Upper lobe of right lung (tissue), 1 donor: ENCODE measurements around the gene OR56A5. TPM values are rescaled to one million over a fixed set of nuclear protein-coding genes. Genes with fewer than 3 reads are reported as not detected.

ENCODE experiments used
- ATAC-seq: fragments of 200-7000 bp; cut with Tn5 transposase; one replicate; pipeline ENCODE4 v1.9.1; 2020; ENCODE audit warnings: mild to moderate bottlenecking, moderate library complexity
- DNase-seq: peaks from one replicate; pipeline ENCODE4 v3.0.0-alpha.2; 2020
- H3K27ac ChIP-seq: fragments of 200-600 bp; one replicate; pipeline ENCODE4 v1.8.0; 2022
- H3K27me3 ChIP-seq: fragments of 200-600 bp; one replicate; pipeline ENCODE4 v1.8.0; 2022; ENCODE audit warnings: mild to moderate bottlenecking
- H3K36me3 ChIP-seq: fragments of 200-600 bp; one replicate; pipeline ENCODE4 v1.8.0; 2022
- H3K4me1 ChIP-seq: fragments of 200-600 bp; one replicate; pipeline ENCODE4 v1.8.0; 2022
- H3K4me3 ChIP-seq: fragments of 200-600 bp; one replicate; pipeline ENCODE4 v1.8.0; 2022; ENCODE audit warnings: mild to moderate bottlenecking
- H3K9me3 ChIP-seq: fragments of 200-600 bp; one replicate; pipeline ENCODE4 v1.8.0; 2022
- CTCF ChIP-seq: fragments of 200-600 bp; IDR thresholded peaks from one replicate; pipeline ENCODE4 v1.8.0; 2022; ENCODE audit warnings: antibody characterized with exemption
- intact Hi-C: fragments of 100-400 bp; cut with DNase I; formaldehyde crosslinking; loops from one replicate; pipeline ENCODE4 v1.11.0; 2022
- total RNA-seq: library from RNA; stranded (reverse); fragmentation: NEBNext Ultra II Directional; extraction: Animal tissue kit (Norgen Biotek cat#: 25700); gene quantifications from one replicate; pipeline ENCODE4 v1.2.1, GENCODE V29; 2021
- donor health status: DM: no; HTN: yes; CAD: no; lungs with severe emphysema.

The OR56A5 gene
- total RNA-seq, 1 donor from 2014 or later, result not detected

GRCh38 chr11:5931061-5931460 is 37.2 kb downstream of the OR56A5 start:
- no peak for ATAC-seq
- Histone ChIP-seq H3K4me3 (no peak overlapping the region), H3K27me3 (no peaks in the 10 kb centered on the region), H3K27ac (no peak overlapping the region), H3K4me1 (no peaks in the 10 kb centered on the region), H3K36me3 (no peaks in the 10 kb centered on the region), H3K9me3 (no peaks in the 10 kb centered on the region)
- intact Hi-C loops, result no loop called here
- TF ChIP-seq CTCF, result no peak
- DNase-seq, result no peak

GRCh38 chr11:5930614-5931013 is 37.7 kb downstream of the OR56A5 start:
- TF ChIP-seq CTCF, result no peak
- H3K9me3 ChIP-seq, result no peaks in the 10 kb centered on the region
- intact Hi-C loops, result no loop called here
- no peak overlapping the region for H3K4me3 ChIP-seq
- H3K36me3 ChIP-seq, result no peaks in the 10 kb centered on the region
- ATAC-seq (no peak), DNase-seq (no peak)
- no peaks in the 10 kb centered on the region for H3K27me3 ChIP-seq
- H3K27ac ChIP-seq, result no peak overlapping the region
- no peaks in the 10 kb centered on the region for H3K4me1 ChIP-seq

GRCh38 chr11:5929571-5930368 is 38.5 kb downstream of the OR56A5 start:
- Histone ChIP-seq H3K27ac (no peak overlapping the region), H3K4me1 (no peaks in the 10 kb centered on the region), H3K27me3 (no peaks in the 10 kb centered on the region), H3K36me3 (no peaks in the 10 kb centered on the region), H3K4me3 (no peak overlapping the region), H3K9me3 (no peaks in the 10 kb centered on the region)
- ATAC-seq (no peak), DNase-seq (no peak)
- intact Hi-C loops, result no loop called here
- no peak for TF ChIP-seq CTCF

GRCh38 chr11:5928811-5929210 is 39.5 kb downstream of the OR56A5 start:
- no peak for ATAC-seq
- H3K4me3 ChIP-seq, result no peak overlapping the region
- no peak overlapping the region for H3K27ac ChIP-seq
- H3K36me3 ChIP-seq, result no peaks in the 10 kb centered on the region
- TF ChIP-seq CTCF, result no peak
- DNase-seq, result no peak
- H3K9me3 ChIP-seq, result no peaks in the 10 kb centered on the region
- intact Hi-C loops, result no loop called here
- no peaks in the 10 kb centered on the region for H3K27me3 ChIP-seq
- no peaks in the 10 kb centered on the region for H3K4me1 ChIP-seq

GRCh38 chr11:5928271-5928670 is 40.0 kb downstream of the OR56A5 start:
- Histone ChIP-seq H3K4me1 (no peaks in the 10 kb centered on the region), H3K9me3 (no peaks in the 10 kb centered on the region), H3K36me3 (no peaks in the 10 kb centered on the region), H3K27ac (no peak overlapping the region), H3K27me3 (no peaks in the 10 kb centered on the region), H3K4me3 (no peak overlapping the region)
- no peak for TF ChIP-seq CTCF
- DNase-seq, result no peak
- intact Hi-C loops, result no loop called here
- ATAC-seq, result no peak
